Measurements from ENCODE around the gene MYH11.
"Not testable (repeated sequence)": the region's sequence is repeated elsewhere in the genome, so short reads cannot be mapped to it uniquely, and the experiment has no call there.

Gene MYH11

GRCh38 chr16:15660203-15660601 lies 196.6 kb downstream of the MYH11 start:
- Histone ChIP-seq H4K20me1 (peaks cover 92% of the 10 kb centered on the region), H3K27ac (no peak overlapping the region), H3K4me1 (peaks cover 23% of the 10 kb centered on the region), H3K4me2 (0 out of 2 replicates have a peak overlapping the region, but pooled peaks have one; percentile 40), H3K9me3 (no peaks in the 10 kb centered on the region), H3K4me3 (no peak overlapping the region), H3K36me3 (peaks cover 69% of the 10 kb centered on the region), H3K27me3 (no peaks in the 10 kb centered on the region), H3K9ac (no peak overlapping the region)
- TF ChIP-seq Cebpa-rat (IDR thresholded peaks at IDR 0.05) = no peak

DNA sequence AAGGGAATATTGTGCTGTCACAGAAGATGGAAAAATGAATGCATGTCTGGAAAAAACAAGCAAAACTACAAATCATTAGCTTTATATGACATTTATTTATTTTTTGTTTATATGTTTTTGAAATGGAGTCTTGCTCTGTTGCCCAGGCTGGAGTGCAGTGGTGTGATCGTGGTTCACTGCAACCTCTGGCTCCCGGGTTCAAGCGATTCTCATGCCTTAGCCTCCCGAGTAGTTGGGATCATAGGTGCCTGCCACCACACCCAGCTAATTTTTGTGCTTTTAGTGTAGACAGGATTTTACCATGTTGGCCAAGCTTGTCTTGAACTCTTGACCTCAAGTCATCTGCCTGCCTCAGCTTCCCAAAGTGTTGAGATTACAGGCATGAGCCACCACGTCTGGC lies 198.3 kb downstream of the MYH11 start:
- Histone ChIP-seq H3K4me3 (no peak overlapping the region), H3K4me1 (peaks cover 23% of the 10 kb centered on the region), H3K4me2 (peak overlapping the region; percentile 40), H3K36me3 (peaks cover 68% of the 10 kb centered on the region), H3K27me3 (no peaks in the 10 kb centered on the region), H4K20me1 (peaks cover 94% of the 10 kb centered on the region), H3K9ac (no peak overlapping the region), H3K27ac (no peak overlapping the region), H3K9me3 (no peaks in the 10 kb centered on the region)
- TF ChIP-seq Cebpa-rat (IDR thresholded peaks at IDR 0.05) = no peak

- no peak overlapping the region for H3K9ac ChIP-seq
- H3K9me3 ChIP-seq = no peaks in the 10 kb centered on the region
- TF ChIP-seq Cebpa-rat (IDR thresholded peaks at IDR 0.05) = no peak
- H3K27me3 ChIP-seq = no peaks in the 10 kb centered on the region
- H3K36me3 ChIP-seq = peaks cover 66% of the 10 kb centered on the region
- peaks cover 25% of the 10 kb centered on the region for H3K4me1 ChIP-seq
- H3K4me2 ChIP-seq = 0 out of 2 replicates have a peak overlapping the region, but pooled peaks have one; percentile 40
- no peak overlapping the region for H3K4me3 ChIP-seq
- peaks cover 94% of the 10 kb centered on the region for H4K20me1 ChIP-seq
- H3K27ac ChIP-seq = no peak overlapping the region
Observed at GRCh38 chr16:15658149-15658548, 198.7 kb downstream of the MYH11 start.

- H3K4me1 ChIP-seq = peaks cover 47% of the 10 kb centered on the region
- peaks cover 94% of the 10 kb centered on the region for H4K20me1 ChIP-seq
Observed at GRCh38 chr16:15655561-15655960, 201.3 kb downstream of the MYH11 start.

GRCh38 chr16:15654591-15654990 lies 202.2 kb downstream of the MYH11 start:
- Histone ChIP-seq H3K9me3 (no peaks in the 10 kb centered on the region), H3K9ac (no peak overlapping the region), H3K4me3 (no peak overlapping the region), H3K27ac (no peak overlapping the region), H3K36me3 (peaks cover 47% of the 10 kb centered on the region), H3K4me1 (peaks cover 43% of the 10 kb centered on the region), H3K4me2 (no peak overlapping the region), H4K20me1 (peaks cover 84% of the 10 kb centered on the region), H3K27me3 (no peaks in the 10 kb centered on the region)
- no peak for TF ChIP-seq Cebpa-rat (IDR thresholded peaks at IDR 0.05)

More at GRCh38 chr16:15655561-15655960, 201.3 kb downstream of the MYH11 start:
- H3K27me3 ChIP-seq, H3K4me3 ChIP-seq, H3K9ac ChIP-seq, H3K4me2 ChIP-seq, H3K9me3 ChIP-seq, H3K27ac ChIP-seq: not testable (repeated sequence)
- peaks cover 54% of the 10 kb centered on the region for H3K36me3 ChIP-seq

DNA sequence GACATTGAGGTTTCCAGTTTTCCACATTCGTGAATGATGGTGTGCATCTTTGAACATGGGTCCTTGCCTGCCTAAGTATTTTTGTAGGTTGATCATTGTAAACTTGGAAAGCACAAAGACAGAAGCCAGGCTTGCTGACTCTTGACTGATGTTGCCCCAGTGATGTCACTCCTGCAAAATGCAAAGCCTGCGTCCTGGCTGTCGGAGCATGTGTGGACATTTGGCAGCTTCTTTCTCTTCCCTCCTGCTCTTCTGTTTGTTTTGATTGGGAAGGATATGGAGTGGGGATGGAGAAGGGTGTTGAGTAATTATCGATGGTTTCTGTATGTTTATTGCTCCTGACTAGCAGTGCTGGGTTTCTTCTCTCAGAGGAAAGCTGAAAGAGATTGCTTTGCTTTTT lies 203.6 kb downstream of the MYH11 start:
- no peak overlapping the region for H3K4me3 ChIP-seq
- no peak overlapping the region for H3K27ac ChIP-seq
- peaks cover 34% of the 10 kb centered on the region for H3K4me1 ChIP-seq
- no peak for TF ChIP-seq Cebpa-rat (IDR thresholded peaks at IDR 0.05)
- no peak overlapping the region for H3K9ac ChIP-seq
- 0 out of 2 replicates have a peak overlapping the region, but pooled peaks have one; percentile 12 for H3K4me2 ChIP-seq
- peaks cover 47% of the 10 kb centered on the region for H3K36me3 ChIP-seq
- no peaks in the 10 kb centered on the region for H3K27me3 ChIP-seq
- H4K20me1 ChIP-seq = peaks cover 71% of the 10 kb centered on the region
- no peaks in the 10 kb centered on the region for H3K9me3 ChIP-seq

All from BLaER1 (cell line).